GM18502 (cell line): ENCODE results near the gene THEM4.

Source experiments
- ATAC-seq: cut with Tn5 transposase; IDR thresholded peaks from one replicate; pipeline ENCODE4 v1.9.1; 2021; ENCODE audit warnings: mild to moderate bottlenecking; ENCODE audit not compliant: unreplicated experiment, poor library complexity

THEM4 gene

DNA sequence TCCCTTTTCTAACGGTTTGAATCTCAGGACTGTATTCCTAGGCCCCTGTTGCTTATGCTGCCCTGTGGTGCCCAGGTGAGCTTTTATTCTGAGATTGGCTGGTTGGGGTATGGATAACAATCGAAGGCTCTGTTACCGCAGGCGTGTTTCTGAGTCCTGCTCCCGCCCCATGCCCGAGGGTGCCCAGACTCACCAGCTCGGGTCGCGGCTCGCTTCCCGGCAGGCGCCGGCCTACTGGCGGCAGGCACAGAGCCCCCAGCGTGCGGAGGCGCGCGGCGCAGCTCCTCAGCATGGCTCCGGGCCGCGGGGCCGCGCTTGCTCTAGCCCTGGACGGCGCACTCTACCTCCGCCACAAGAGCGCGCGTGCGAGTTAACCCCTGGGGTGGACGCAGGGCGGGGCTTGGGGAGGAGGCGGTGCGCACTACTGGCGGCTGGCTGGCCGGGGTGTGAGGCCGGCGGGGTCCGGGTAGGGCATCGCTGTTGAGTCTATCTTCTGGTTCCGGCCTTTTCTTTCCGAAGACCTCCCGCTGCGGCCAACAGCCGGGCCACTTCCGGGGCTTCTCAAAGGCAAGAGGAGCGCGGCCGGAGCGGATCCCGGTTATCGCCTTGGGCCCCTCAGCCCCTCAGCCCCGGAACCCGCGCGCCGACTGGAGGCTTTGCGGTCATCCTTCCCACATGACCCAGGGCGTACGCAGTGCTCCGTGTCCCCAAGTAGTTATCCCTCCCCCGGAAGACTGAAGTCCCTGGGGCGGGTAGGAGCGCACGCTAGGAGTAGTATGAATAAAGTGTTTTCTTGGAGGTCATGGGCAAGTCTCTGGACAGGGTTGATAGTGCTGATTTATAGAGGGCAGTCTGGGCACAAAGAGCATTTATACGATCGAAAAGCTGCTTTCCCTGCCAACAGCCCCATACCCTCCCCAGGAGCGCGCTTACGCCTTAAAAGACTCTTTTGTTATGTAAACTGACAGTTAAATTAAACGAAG is at the start of gene THEM4:
Gene THEM4 (minus strand): TSS at position 345 of the 983 bp plus-strand sequence. CDS start 53 bp downstream, at position 292.
- ATAC-seq = peak; percentile 98

DNA sequence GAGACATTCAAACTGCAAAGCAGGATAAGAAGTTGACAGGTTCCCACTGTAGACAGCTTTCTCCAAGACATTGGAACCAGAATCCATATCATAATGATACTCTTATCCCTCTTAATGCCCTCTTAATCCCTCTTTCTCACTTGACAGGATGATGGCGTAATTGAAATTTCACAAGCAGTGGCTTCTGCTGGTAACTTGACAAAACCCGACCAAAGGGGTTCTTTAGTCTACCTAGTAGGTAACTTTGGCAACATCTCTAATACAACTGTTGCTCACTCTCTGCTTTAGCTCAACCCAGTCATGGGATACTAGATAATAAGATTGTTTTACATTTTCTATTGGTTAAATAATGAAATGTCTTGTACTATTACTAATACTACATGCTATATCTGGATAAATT is 49.6 kb upstream of the THEM4 start:
- ATAC-seq = no peak

DNA sequence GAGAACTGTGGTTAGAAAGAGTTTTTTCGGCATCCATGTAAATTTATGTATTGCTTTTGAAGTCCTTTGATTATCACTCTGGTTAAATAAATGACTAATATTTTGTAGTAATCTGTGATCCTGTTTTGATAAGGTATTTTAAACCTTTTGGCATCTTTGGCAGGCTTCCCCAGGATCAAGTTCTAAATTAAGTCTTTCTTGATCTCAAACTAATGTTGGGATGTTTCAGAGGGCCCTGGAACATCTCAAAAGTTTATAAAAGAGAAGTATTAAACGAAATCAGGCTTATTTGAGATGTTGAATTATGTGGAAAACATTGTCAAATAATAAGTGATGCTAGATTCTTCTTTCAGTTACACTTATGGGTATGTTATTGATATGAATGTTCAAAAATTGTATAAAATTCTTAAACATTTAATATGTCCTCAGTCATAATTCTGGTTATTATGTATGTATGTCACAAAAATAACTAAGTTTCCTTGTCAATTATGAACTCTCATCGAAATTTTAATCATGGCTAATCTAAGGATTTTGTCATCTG is 47.7 kb upstream of the THEM4 start:
- ATAC-seq = no peak

DNA sequence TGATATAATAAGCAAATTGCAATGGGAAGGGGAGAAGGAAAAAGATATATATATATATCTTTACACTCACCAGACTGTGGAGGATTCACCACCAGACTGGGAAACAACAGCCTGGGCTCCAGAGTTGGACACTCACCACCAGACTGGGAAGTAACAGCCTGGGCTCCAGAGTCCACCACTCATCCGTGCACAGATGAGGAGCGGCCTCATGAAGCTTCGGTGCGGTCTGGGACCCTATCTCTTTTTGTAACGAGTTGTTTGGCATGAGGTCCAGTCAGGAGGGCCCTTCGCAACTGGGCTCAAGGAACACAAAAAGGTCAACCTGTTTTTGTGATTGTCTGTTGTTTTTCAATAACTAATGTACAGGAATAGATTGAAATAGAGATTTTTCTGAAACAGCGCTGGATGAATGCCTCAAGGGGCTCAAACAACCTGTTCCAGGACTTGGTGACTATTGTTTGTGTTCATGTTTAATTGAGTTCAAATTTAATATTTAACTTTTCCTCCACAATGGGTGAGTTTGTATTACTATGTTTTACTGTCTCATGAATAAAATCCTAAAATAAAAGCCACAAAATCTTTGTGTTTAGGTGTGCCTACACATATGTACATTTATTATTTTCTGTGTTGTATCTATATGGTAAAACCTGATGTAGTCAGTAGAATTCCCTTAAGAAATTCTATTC is 44.2 kb upstream of the THEM4 start:
- no peak for ATAC-seq

DNA sequence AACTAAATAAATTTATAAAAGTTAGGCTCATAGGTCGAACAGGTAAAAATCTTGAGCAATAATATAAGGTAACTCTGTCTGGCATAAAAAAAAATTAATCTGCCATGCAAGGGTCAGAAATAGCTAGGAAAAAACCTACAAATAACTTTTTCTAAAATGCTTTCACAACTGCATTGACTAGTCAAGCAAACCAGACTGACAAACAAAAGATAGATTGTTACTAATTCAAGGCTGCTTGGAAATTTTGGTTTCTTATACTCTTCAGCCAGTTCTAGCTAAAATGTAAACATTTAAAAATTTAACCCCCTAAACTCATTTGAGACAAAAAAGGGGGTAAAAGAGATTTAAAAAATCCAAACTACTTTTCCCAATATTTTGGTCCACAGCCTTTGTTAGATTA is 43.5 kb upstream of the THEM4 start:
- no peak for ATAC-seq

DNA sequence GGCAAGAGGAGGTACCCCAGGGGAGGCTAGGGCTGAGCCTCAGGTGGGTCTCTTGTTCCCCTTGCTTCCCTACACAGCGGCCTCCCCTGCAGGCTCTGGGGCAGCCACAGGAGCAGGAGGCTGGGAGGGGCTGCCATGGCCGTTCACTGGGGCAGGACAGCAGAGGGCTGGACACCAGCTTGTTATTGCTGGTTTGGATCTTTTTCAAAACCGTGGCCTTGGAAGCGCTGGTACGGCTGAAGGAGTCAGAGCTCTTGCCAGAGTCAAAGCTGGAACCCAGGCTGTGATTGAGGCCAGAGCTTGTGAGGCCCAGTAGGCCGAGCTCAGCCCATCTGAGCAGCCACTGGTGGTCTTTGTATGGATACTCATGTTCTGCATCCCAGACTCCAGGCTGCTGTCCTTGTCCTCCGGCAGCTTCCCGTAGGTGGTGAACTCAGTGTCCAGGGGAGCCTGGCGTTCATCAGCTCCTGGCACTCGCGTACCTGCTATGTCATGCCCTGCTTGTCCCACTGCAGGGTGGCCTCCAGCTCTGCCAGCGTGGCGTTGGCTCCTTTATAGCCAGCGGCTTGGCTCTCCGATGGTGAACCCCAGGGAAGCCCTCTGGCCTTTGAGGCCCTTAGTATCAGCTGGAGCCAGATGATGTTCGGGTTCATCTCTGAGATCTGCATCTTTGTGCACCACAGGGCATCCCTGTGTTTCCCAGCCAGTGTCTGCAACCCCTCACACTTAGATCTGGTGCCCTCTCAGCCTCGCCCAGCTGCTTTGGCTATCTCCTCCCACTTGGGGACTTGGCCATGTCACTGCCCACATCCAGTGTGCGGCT is 40.3 kb upstream of the THEM4 start:
- ATAC-seq = no peak

DNA sequence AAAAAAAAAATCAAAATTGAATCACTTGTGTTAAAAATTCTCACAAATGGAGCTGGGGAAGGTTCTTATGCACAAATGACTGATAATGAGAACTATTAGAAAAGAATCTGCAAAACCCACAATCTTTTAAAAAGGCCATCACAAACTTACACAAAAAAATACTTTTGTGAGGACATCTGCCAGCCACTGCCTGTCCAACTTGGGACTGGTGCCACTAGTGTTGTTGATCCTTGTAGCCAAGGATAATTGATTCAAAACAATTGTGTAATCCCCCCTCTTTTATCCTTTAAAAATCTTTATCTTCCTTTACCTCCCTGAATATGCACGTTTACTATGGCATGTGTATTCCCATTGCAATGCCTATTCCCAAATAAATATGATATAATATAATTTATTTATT is 39.2 kb upstream of the THEM4 start:
- no peak for ATAC-seq

DNA sequence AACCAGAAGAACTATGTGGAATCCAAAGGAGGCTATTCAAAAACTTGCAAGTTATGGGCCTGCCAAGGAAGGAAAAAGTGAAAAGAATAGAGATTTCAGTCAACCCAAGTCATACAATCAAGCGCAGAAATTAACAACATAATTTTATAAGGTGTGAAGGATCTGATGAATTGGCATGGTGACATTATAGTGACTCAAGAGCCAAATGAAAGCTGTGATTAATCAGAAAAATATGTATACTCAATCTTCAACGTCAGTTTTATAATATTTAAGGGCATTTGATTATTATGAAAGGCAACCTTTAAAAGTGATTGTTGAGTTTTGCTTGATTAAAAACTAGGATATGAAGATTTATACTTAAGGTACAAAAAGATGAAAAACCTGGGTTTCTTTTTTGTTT is 37.8 kb upstream of the THEM4 start:
- ATAC-seq = no peak

DNA sequence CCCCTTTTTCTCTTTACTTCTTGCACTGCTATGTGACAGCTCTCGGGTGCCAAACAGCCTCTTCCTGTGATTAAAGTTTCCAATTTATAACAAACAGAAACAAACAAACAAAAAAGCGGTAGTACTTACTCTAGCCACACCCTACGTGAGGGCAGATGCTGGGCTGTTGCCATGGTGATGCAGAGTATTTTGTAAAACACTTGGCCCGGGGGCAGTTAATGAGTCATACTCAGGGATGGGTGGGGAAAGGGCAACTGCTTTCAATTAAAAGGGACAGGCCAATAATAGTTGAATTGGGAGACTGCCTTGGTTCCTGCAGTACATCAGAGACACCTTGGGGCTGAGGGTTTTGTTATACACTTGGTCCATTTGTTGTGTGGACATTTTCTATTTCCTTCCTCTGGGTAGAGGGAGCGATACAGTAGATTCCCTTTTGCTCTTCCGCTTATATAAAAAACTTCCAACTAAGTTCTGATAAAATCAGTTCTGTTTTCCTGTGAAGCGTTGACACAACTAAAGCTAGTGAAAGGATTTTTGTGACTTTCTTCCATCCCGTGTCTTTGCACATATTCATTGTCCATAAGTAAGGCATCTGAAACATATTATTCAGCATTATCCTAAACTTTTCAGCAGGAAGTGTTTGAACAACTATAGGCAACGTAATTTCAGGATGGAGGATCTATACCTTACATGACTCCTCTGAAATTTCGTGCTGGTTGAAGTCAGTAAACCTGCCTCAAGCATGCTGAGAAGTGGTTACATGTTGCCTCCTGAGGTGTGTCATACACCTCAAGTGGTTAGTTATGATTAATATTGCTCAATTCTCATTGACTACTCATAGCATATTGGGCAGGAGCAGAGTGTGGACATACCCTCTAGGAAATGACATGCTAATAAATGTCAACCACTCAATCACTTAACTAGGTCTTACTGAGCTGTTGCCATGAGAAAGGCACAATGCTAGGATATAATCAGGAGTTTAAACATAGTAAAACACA is 36.7 kb upstream of the THEM4 start:
- ATAC-seq = no peak

DNA sequence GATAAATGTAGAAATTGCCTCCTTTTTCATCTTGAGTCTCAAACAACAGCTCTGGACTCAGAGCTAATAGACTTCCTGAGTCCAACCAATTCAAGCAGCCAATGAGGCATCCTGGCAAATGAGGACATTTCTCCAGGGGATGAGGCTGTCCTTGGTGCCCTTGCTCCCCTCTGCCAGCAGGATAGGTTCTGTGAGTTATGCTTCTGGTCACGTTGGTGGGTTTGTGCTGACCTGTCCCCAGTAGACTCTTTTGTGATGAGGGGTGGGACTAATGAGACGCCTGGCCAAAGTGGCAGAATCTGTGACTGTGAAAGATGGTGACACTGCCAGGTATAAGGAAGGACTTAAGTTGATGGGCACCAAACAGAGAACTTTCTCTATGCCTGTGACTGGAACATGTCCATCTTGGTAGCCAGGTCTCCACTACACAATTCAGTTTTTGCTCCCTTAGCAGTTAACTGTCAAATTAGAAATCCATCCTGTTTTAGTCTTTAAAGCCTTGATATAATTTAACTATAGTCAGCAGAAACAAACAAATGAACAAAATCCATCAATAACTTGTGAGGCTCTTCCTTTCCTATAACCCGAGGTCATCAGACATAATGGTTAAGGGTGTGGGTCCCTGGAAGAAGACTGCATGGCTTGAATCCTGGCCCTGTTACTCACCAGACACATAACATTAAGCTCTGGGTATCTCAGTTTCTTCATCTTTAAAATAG is 35.7 kb upstream of the THEM4 start:
- no peak for ATAC-seq

DNA sequence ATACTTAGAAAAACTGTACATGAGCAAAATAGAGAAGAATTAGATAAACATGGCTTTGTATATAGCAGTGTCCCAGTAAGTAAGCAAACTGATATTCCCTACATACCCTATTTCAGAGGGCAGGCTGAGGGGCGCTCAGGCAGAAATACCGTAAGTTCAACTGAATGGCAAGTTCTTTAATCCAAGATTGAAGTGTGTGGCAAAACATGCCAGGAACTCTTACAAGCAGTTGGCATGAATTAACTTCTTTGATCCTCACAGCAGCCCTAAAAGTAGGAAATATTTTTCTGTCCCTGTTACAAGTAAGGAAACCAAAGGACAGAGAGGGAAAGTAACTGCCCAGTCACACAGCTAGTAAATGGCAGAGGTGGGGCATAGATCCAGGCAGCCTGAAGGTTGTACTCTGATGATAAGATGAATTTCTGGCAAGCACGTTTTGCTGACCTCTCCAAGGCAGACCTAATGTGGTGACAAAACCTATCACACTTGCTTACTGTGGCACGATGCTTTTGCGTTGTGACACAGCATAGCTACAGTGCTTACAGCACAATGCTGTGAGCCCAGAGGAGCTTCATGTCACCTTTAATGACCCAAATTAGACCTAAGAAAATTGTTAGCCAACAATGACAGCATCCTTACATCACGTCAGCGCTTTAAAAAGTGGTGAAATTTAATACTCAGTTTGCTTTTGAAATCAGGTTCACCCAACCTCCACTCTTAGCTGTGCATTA is 35.0 kb upstream of the THEM4 start:
- no peak for ATAC-seq

DNA sequence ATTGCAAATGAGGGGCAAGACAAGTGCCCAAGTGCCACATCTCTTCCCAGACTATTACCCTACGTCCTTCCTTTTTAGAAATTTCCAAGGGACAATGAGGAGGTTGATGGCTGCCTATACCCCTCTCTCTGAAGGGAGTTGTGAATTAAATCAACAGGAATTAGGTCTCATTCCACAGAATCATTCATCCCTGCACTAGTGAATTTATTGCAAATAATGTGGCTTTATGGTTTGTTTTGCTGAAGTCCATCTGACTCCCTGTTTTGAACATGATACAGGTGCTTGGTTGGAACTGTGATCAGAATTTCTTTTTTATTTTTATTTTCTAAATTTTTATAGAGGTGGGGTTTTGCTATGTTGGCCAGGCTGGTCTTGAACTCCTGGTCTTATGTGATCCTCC is 34.3 kb upstream of the THEM4 start:
- no peak for ATAC-seq

DNA sequence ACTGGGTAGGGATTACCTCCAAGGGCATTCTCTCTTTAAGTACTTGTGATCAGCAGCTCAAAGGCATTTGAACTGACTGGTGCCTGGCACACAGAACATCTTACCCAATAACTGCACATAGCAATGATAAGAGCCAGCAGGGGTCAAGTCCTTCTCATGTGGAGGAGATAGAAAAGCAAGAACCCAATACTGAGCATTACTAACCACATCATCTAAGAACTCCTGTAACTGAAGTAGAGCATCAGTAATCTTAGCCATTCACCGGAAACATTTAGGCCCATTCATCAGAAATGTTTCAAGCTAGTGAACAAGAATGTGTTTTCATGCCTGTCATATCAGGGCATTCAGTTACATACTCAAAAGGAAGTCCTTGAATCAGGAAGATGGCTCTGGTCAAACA is 33.6 kb upstream of the THEM4 start:
- no peak for ATAC-seq

DNA sequence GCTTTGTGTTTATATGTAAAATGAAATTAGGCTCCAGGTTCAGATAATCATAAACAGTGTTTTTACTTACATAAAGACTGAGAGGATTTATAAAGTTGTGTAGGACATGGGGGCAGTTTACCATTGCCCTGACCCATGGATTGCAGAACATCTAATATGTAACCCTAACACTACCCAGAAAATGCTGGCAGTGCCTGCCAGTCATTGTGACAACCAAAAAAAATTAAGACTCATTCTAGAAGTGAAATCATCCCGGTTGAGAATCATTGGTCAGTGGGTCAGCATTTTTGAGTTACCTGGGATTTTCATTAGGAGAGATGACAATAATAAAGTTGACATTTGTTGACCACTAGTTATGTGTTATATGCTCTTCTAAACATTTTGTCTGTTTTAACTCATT is 31.2 kb upstream of the THEM4 start:
- no peak for ATAC-seq

DNA sequence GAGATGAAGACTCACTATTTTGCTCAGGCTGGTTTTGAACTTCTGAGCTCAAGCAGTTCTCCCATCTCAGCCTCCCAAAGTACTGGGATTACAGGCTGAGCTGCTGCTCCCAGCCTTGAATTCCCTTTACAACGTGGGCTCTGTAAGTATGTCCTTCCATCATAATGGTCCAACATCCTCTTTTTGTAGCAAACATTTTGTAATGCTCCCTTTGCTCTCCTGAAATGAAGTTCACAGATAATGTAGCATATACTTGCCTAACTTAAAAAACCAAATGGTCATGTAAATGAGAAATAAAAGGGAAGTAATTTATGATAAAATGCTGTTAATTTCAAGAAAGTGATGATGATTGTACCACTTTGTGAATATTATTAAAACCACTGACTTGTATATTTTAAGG is 30.5 kb upstream of the THEM4 start:
- no peak for ATAC-seq

DNA sequence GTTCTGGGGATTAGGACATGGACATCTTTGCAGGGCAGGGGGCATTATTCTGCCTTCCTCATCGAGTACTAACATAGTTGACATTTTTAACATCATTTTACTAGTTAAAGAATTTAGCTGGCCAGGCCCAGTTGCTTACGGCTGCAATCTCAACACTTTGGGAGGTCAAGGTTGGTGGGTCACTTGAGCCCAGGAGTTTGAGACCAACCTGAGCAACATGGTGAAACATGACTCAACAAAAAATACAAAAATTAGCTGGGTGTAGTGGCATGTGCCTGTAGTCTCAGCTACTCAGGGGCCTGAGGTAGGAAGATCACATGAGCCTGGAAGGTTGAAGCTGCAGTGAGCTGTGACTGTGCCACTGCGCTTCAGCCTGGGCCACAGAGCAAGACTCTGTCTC is 29.8 kb upstream of the THEM4 start:
- ATAC-seq = no peak

DNA sequence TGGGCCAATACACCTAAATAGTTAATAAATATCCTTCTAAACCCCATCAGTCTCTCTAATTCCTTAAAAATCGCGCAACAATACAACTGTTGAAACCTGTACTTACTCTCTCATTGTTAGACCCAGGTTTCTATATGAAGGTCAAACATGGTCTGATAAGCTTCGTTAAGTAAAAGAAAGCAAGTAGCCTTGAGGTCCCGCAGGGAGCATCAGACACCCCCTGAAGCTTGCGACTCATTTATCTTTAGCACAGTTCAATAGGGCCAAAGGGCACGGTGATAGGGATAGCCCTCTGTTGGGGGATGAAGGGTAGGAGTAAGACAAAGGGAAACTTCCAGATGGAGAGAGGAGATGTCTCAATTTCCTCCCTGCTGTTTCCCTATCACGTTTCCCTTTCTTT is 27.3 kb upstream of the THEM4 start:
- ATAC-seq = no peak
